Endothelial cell of umbilical vein (primary cell): ENCODE data around the gene PRRT4. TPM values are rescaled to one million over a fixed set of nuclear protein-coding genes. Genes with fewer than 3 reads are reported as not detected.

ENCODE experiments used
- BruUV-seq: library from RNA; stranded (reverse); fragments of 400-500 nt; replicated peaks from 2 replicates; lab custom pipeline; 2021; lab: Mats Ljungman, UMichigan
- CTCF ChIA-PET: fragments of 300-600, 350-600 bp; sonication (Branson Sonifier 250); formaldehyde crosslinking; loops from one replicate; lab custom pipeline; 2021; ENCODE audit warnings: antibody characterized with exemption, inconsistent platforms; lab: Charles Lee
- POLR2A ChIA-PET: fragments of 300-600, 350-600 bp; sonication (Branson Sonifier 250); formaldehyde crosslinking; loops from one replicate; lab custom pipeline; 2021; ENCODE audit warnings: antibody characterized with exemption, inconsistent platforms; lab: Charles Lee
- DNase-seq: peaks from one replicate; pipeline ENCODE4 v3.0.0-alpha.2; 2011; ENCODE audit warnings: low read depth, low spot score
- FAIRE-seq: peaks from 2 replicates; lab custom pipeline; 2011; peaks lifted over from hg19 to GRCh38; lab: Jason Lieb, UNC
- H2AFZ ChIP-seq: 2 replicates; pipeline ENCODE4 v1.6.0; 2012; ENCODE audit warnings: low read depth, low read length, control low read depth, inconsistent platforms
- H3K27ac ChIP-seq: 2 replicates; pipeline ENCODE4 v1.5.1; 2011; ENCODE audit warnings: low read depth, mild to moderate bottlenecking, control low read depth, low read length, moderate library complexity; ENCODE audit not compliant: insufficient read depth
- H3K27me3 ChIP-seq, 2 experiments: 2 replicates each; pipeline versions ENCODE4 v1.6.0 to v1.6.1; 2011; ENCODE audit warnings: low read length in 2 of 2, mixed read lengths in 1 of 2; ENCODE audit not compliant: control insufficient read depth in 2 of 2, insufficient read depth in 2 of 2
- H3K36me3 ChIP-seq, 2 experiments: 2 replicates in 1 of 2; 3 replicates in 1 of 2; pipeline ENCODE4 v1.5.1; 2011; ENCODE audit warnings: low read length in 2 of 2, mild to moderate bottlenecking in 1 of 2, moderate library complexity in 1 of 2; ENCODE audit not compliant: control insufficient read depth in 2 of 2, insufficient read depth in 2 of 2; ENCODE audit errors: extremely low read depth in 1 of 2
- H3K4me1 ChIP-seq: 3 replicates; pipeline ENCODE4 v1.5.1; 2011; ENCODE audit warnings: mild to moderate bottlenecking, low read length; ENCODE audit not compliant: control insufficient read depth, insufficient read depth; ENCODE audit errors: extremely low read depth
- H3K4me2 ChIP-seq: 2 replicates; pipeline ENCODE4 v1.6.1; 2011; ENCODE audit warnings: low read length, control low read depth, mixed read lengths; ENCODE audit not compliant: insufficient read depth
- H3K4me3 ChIP-seq, 3 experiments: fragments of 200-600 bp in 1 of 3; sonication (generic), shearing (Covaris generic) in 1 of 3; replicated peaks in 1 of 3; 2 replicates each; pipeline ENCODE4 v1.5.1; 2011 to 2016; ENCODE audit warnings: control low read depth in 3 of 3, low read length in 3 of 3, mild to moderate bottlenecking in 2 of 3, inconsistent platforms in 1 of 3, low read depth in 1 of 3, moderate library complexity in 1 of 3; ENCODE audit not compliant: insufficient read depth in 1 of 3
- H3K79me2 ChIP-seq: 2 replicates; pipeline ENCODE4 v1.6.0; 2012; ENCODE audit warnings: low read length, inconsistent platforms; ENCODE audit not compliant: control insufficient read depth, insufficient read depth
- H3K9ac ChIP-seq: replicated peaks from 2 replicates; pipeline ENCODE3; 2011; ENCODE audit warnings: low read length, control low read depth; ENCODE audit not compliant: insufficient read depth; ENCODE audit errors: extremely low read depth
- H3K9me1 ChIP-seq: replicated peaks from 3 replicates; pipeline ENCODE4 v1.6.0; 2011; ENCODE audit warnings: mild to moderate bottlenecking, low read length; ENCODE audit not compliant: control insufficient read depth, insufficient read depth; ENCODE audit errors: extremely low read depth
- H3K9me3 ChIP-seq: replicated peaks from 2 replicates; pipeline ENCODE4 v1.5.1; 2012; ENCODE audit warnings: low read length, inconsistent platforms; ENCODE audit not compliant: control insufficient read depth, insufficient read depth
- H4K20me1 ChIP-seq: replicated peaks from 2 replicates; pipeline ENCODE3; 2011; ENCODE audit warnings: mild to moderate bottlenecking, low read length; ENCODE audit not compliant: control insufficient read depth, insufficient read depth; ENCODE audit errors: extremely low read depth
- CTCF ChIP-seq, 2 donors: IDR thresholded peaks; 1 replicate in 1 of 2; 2 replicates in 1 of 2; pipeline ENCODE4 v1.5.1; 2011; ENCODE audit warnings: low read length in 2 of 2, mild to moderate bottlenecking in 2 of 2, moderate library complexity in 2 of 2, control low read depth in 1 of 2, inconsistent platforms in 1 of 2, low read depth in 1 of 2; ENCODE audit not compliant: insufficient read depth in 1 of 2; ENCODE audit errors: extremely low read depth in 1 of 2
- EZH2 ChIP-seq: IDR thresholded peaks from 2 replicates; pipeline ENCODE4 v1.6.1; 2012; ENCODE audit warnings: borderline replicate concordance, low read depth, mild to moderate bottlenecking, moderate library complexity, low read length, inconsistent platforms; ENCODE audit not compliant: severe bottlenecking
- FOS ChIP-seq: IDR thresholded peaks from 2 replicates; pipeline ENCODE4 v1.6.1; 2011; ENCODE audit warnings: mild to moderate bottlenecking, low read length, moderate library complexity, borderline replicate concordance; ENCODE audit not compliant: insufficient read depth
- GATA2 ChIP-seq: IDR thresholded peaks from 2 replicates; pipeline ENCODE4 v1.7.0; 2011; ENCODE audit warnings: low read depth, mild to moderate bottlenecking, moderate library complexity, mixed read lengths, low read length; ENCODE audit not compliant: insufficient read length, insufficient read depth
- JUN ChIP-seq: IDR thresholded peaks from 2 replicates; pipeline ENCODE4 v1.6.1; 2011; ENCODE audit warnings: borderline replicate concordance, low read depth; ENCODE audit not compliant: insufficient read length, insufficient read depth
- MAX ChIP-seq: IDR thresholded peaks from 2 replicates; pipeline ENCODE4 v1.6.1; 2011; ENCODE audit not compliant: insufficient read depth, insufficient read length
- MYC ChIP-seq: IDR thresholded peaks from one replicate; pipeline ENCODE4 v1.6.1; 2011; ENCODE audit warnings: mild to moderate bottlenecking, low read depth, low read length
- POLR2A ChIP-seq: IDR thresholded peaks from 2 replicates; pipeline ENCODE4 v1.6.1; 2012; ENCODE audit warnings: low read depth, mild to moderate bottlenecking, control low read depth, low read length
- POLR2AphosphoS5 ChIP-seq: IDR thresholded peaks from 2 replicates; pipeline ENCODE4 v1.6.1; 2012; ENCODE audit warnings: low read depth, mild to moderate bottlenecking, control low read depth, low read length, moderate library complexity; ENCODE audit not compliant: insufficient read depth
- dilution Hi-C: fragments of 300-500 bp; cut with MboI; formaldehyde crosslinking; loops from one replicate; pipeline ENCODE4 v1.15.0; 2019; ENCODE audit warnings: low sequenced_read_pairs; ENCODE audit not compliant: extremely low pct_ligation_motif_present
- intact Hi-C: fragments of 100-400 bp; cut with micrococcal nuclease; formaldehyde crosslinking; loops from one replicate; pipeline ENCODE4 v1.10.0; 2022
- polyA plus RNA-seq, 4 experiments: library from polyadenylated mRNA; depleted of rRNA in 3 of 4; stranded (reverse) in 3 of 4; unstranded in 1 of 4; fragments of >200 nt; gene quantifications; 2 replicates each; pipeline versions ENCODE4 v1.2.1 to v1.2.3, GENCODE V29; 2011 to 2012; ENCODE audit warnings: missing spikeins in 1 of 4
- total RNA-seq: library from RNA; stranded (reverse); gene quantifications from 2 replicates; pipeline ENCODE4 v1.2.3, GENCODE V29; 2021

Gene PRRT4
- total and polyA plus RNA-seq, 2 donors (not counting 3 experiments of a cell fraction or from before 2014, with no cell fraction given) = 0.03 TPM; not detected in 1

DNA sequence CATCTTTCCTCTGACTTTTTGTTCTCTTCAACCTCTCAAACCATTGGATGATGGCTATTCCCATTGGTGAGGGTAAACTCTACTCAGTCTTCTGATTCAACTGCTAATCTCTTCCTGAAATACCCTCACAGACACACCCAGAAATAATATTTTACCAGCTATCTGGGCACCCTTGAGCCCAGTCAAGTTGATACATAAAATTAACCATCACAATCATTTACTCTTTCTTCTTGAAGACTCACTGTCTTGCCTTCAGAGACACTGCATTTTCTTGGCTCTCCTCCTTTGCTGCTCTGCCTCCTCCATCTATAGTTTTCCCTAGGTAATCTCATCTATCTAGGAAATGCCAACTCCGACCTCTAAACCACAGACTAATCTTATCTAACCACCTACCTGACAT is 12.6 kb upstream of the PRRT4 start:
- H3K36me3 ChIP-seq = no peaks in the 10 kb centered on the region
- H3K27me3 ChIP-seq = peaks cover 2 to 8% of the 10 kb centered on the region in 2 experiments
- CTCF ChIA-PET = interaction anchor here (1.0 to 3.7 kb wide), 5 partner anchors 9 to 87 kb away, joined by 3 to 22 read pairs (median 5); no protein-coding TSS in a partner anchor
- no peak overlapping the region for H3K9ac ChIP-seq
- intact Hi-C loops (no loop called here), dilution Hi-C loops (no loop called here)
- POLR2A ChIA-PET = no interaction called here
- H3K4me1 ChIP-seq = no peaks in the 10 kb centered on the region
- no peak overlapping the region for H3K4me2 ChIP-seq
- BruUV-seq = no TSS peak
- no peak overlapping the region for H2AFZ ChIP-seq
- no peak overlapping the region for H3K27ac ChIP-seq
- no peaks in the 10 kb centered on the region for H3K79me2 ChIP-seq
- no peaks in the 10 kb centered on the region for H3K9me1 ChIP-seq
- H3K9me3 ChIP-seq = no peaks in the 10 kb centered on the region
- TF ChIP-seq POLR2A (no peak), MAX (no peak), FOS (no peak), MYC (no peak), EZH2 (no peak), POLR2AphosphoS5 (no peak), CTCF (IDR thresholded peaks at IDR 0.05; ENCODE audit: extremely low read depth in 1 of 2, insufficient read depth in 1 of 2, low read depth in 1 of 2, low read length in 2 of 2) (no peak), GATA2 (no peak), JUN (no peak)
- DNase-seq (no peak), FAIRE-seq (no peak)
- no peaks in the 10 kb centered on the region for H4K20me1 ChIP-seq
- no peak overlapping the region for H3K4me3 ChIP-seq
